Calu3 (cell line): ENCODE measurements around the gene RSPRY1. TPM values are rescaled to one million over a fixed set of nuclear protein-coding genes. Genes with fewer than 3 reads are reported as not detected.

Experiments
- BruUV-seq: library from RNA; stranded (reverse); fragments of 400-500 nt; replicated peaks from 2 replicates; lab custom pipeline; 2021; lab: Mats Ljungman, UMichigan
- CTCF ChIA-PET: fragments of 300-600 bp; sonication (Branson Sonifier 250); formaldehyde crosslinking; loops from one replicate; lab custom pipeline; 2022; ENCODE audit warnings: antibody characterized with exemption; lab: Charles Lee
- DNase-seq: peaks from one replicate; pipeline ENCODE4 v3.0.0; 2022
- H3K27ac Mint-ChIP-seq: one replicate; pipeline ENCODE4 v1.8.0; 2022; ENCODE audit warnings: mixed read lengths; ENCODE audit not compliant: unreplicated experiment
- H3K27me3 Mint-ChIP-seq: one replicate; pipeline ENCODE4 v1.8.0; 2022; ENCODE audit warnings: mixed read lengths; ENCODE audit not compliant: unreplicated experiment
- H3K36me3 Mint-ChIP-seq: one replicate; pipeline ENCODE4 v1.8.0; 2022; ENCODE audit warnings: mild to moderate bottlenecking, moderate library complexity, mixed read lengths; ENCODE audit not compliant: insufficient read depth, unreplicated experiment
- H3K4me1 Mint-ChIP-seq: one replicate; pipeline ENCODE4 v1.8.0; 2022; ENCODE audit warnings: mild to moderate bottlenecking, low read depth, mixed read lengths; ENCODE audit not compliant: unreplicated experiment
- H3K4me3 Mint-ChIP-seq: one replicate; pipeline ENCODE4 v1.8.0; 2022; ENCODE audit warnings: mild to moderate bottlenecking, low read depth, moderate library complexity, mixed read lengths; ENCODE audit not compliant: unreplicated experiment
- H3K9me3 Mint-ChIP-seq: one replicate; pipeline ENCODE4 v1.8.0; 2022; ENCODE audit warnings: low read depth, mixed read lengths; ENCODE audit not compliant: unreplicated experiment
- CTCF ChIP-seq: fragments of 200-600 bp; IDR thresholded peaks from one replicate; pipeline ENCODE4 v1.8.0; 2022; ENCODE audit warnings: antibody characterized with exemption; ENCODE audit not compliant: unreplicated experiment
- intact Hi-C: fragments of 100-400 bp; cut with micrococcal nuclease; formaldehyde crosslinking; loops from one replicate; pipeline ENCODE4 v1.10.0; 2022; ENCODE audit not compliant: unreplicated experiment
- total RNA-seq: library from RNA; stranded (reverse); gene quantifications from 2 replicates; pipeline ENCODE4 v1.2.3, GENCODE V29; 2022

RSPRY1 gene
- total RNA-seq, 1 experiment from 2014 or later = 43.6 TPM

GRCh38 chr16:57251352-57251751 is 65.2 kb downstream of the RSPRY1 start:
- H3K27me3 Mint-ChIP-seq = no peaks in the 10 kb centered on the region
- H3K4me1 Mint-ChIP-seq = peaks cover 12% of the 10 kb centered on the region
- H3K4me3 Mint-ChIP-seq = no peak overlapping the region
- no peak for DNase-seq
- CTCF ChIA-PET = interaction anchor here (0.9 to 3.2 kb wide), 2 partner anchors 28 to 48 kb away, joined by 3 to 18 read pairs; no protein-coding TSS in a partner anchor
- peak overlapping the region; percentile 61 for H3K27ac Mint-ChIP-seq
- peaks cover 36% of the 10 kb centered on the region for H3K36me3 Mint-ChIP-seq
- BruUV-seq = no TSS peak
- no peaks in the 10 kb centered on the region for H3K9me3 Mint-ChIP-seq
- intact Hi-C loops = loop anchor here (10.0 kb wide), 1 partner anchor 317 kb away; the partner anchor contains the start of gene HERPUD1
- TF ChIP-seq CTCF = no peak

GRCh38 chr16:57252148-57252721 is 66.1 kb downstream of the RSPRY1 start:
- BruUV-seq = no TSS peak
- intact Hi-C loops = loop anchor here (2.0 to 10.0 kb wide), 2 partner anchors 47 to 317 kb away; partner anchors contain the start of gene HERPUD1
- CTCF ChIA-PET = interaction anchor here (0.5 to 3.2 kb wide), 10 partner anchors 8 to 170 kb away, joined by 3 to 18 read pairs (median 5); partner anchors contain the start of genes PSME3IP1 and RSPRY1
- peak; percentile 81 for DNase-seq
- H3K9me3 Mint-ChIP-seq = no peaks in the 10 kb centered on the region
- peak overlapping the region; percentile 77 for H3K27ac Mint-ChIP-seq
- TF ChIP-seq CTCF = no peak
- peaks cover 41% of the 10 kb centered on the region for H3K36me3 Mint-ChIP-seq
- peak overlapping the region; percentile 43 for H3K4me3 Mint-ChIP-seq
- peaks cover 12% of the 10 kb centered on the region for H3K4me1 Mint-ChIP-seq
- no peaks in the 10 kb centered on the region for H3K27me3 Mint-ChIP-seq

GRCh38 chr16:57253466-57253865 is 67.3 kb downstream of the RSPRY1 start:
- peak; percentile 63 for DNase-seq
- Mint-ChIP-seq H3K4me1 (peaks cover 12% of the 10 kb centered on the region), H3K27me3 (no peaks in the 10 kb centered on the region), H3K36me3 (peaks cover 48% of the 10 kb centered on the region), H3K9me3 (no peaks in the 10 kb centered on the region), H3K4me3 (no peak overlapping the region), H3K27ac (peak overlapping the region; percentile 77)
- CTCF ChIA-PET = interaction anchor here (0.6 to 3.2 kb wide), 12 partner anchors 8 to 194 kb away, joined by 3 to 18 read pairs (median 4); partner anchors contain the start of genes ARL2BP, CIAPIN1, COQ9 and PLLP
- no peak for TF ChIP-seq CTCF
- intact Hi-C loops = loop anchor here (2.0 to 10.0 kb wide), 2 partner anchors 45 to 319 kb away; partner anchors contain the start of gene HERPUD1
- BruUV-seq = no TSS peak

- no peak for TF ChIP-seq CTCF
- DNase-seq = no peak
These were observed 69.7 kb downstream of the RSPRY1 start for GRCh38 chr16:57255686-57256415.

More at GRCh38 chr16:57255686-57256415, 69.7 kb downstream of the RSPRY1 start:
- Mint-ChIP-seq H3K27me3 (no peaks in the 10 kb centered on the region), H3K27ac (no peak overlapping the region), H3K36me3 (peaks cover 51% of the 10 kb centered on the region), H3K9me3 (no peaks in the 10 kb centered on the region), H3K4me1 (peaks cover 26% of the 10 kb centered on the region), H3K4me3 (no peak overlapping the region)
- CTCF ChIA-PET = no interaction called here
- intact Hi-C loops = loop anchor here (10.0 kb wide), 1 partner anchor 321 kb away; the partner anchor contains the start of gene HERPUD1
- BruUV-seq = TSS peak; percentile 25
